NCI-H1436 (cell line): ENCODE results near the gene EIF3D.

Experiments
- DNase-seq: peaks from one replicate; lab custom pipeline; 2025; lab: John Stamatoyannopoulos, UW

The EIF3D gene

DNA sequence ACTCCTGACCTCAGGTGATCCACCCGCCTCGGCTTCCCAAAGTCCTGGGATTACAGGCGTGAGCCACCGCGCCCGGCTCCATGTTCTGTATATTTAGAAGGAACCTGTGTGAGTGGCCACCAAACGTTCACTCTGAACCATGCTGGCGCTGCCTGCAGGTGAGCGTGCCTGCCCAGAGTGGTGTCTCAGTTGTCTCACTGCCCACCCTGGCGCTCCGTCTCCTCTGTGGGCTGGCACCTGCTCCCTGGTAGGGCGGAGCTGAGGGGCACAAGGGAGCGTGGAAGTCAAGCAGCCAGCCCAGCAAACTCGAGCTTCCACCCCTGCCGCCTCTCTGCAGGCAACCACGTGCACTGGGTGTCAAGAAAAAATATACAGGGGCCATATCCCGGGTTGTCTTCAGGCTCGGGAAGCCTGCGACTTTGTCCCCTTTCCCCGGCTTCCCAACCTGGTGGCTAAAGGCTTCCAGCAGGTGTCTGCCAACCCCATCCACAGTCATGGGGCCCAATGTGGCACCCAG is 64.2 kb downstream of the EIF3D start:
- DNase-seq = no peak

GRCh38 chr22:36463783-36464184 is 65.2 kb downstream of the EIF3D start:
- DNase-seq = no peak

GRCh38 chr22:36461665-36462649 is 67.0 kb downstream of the EIF3D start:
- peak; percentile 74 for DNase-seq
